ENCODE data around the gene SYT12.
"Not testable (repeated sequence)": the region's sequence is repeated elsewhere in the genome, so short reads cannot be mapped to it uniquely, and the experiment has no call there.

SYT12 gene

DNA sequence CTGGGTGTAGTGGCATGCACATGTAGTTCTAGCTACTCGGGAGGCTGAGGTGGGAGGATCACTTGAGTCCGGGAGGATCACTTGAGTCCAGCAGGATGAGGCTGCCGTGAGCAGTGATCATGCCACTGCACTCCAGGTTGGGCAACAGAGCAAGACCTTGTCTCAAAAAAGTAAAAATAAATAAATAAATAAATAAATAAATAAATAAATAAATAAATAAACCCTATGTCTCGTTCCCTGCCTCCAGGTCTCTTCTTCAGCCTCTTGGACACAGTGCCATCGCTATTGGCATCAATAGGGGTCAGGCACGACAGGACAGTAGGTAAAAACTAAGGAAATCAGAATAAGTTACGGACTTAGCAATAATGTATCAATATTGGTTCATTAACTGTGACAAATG, 23.4 kb upstream of the SYT12 start:
- DNase-seq, result no peak

DNA sequence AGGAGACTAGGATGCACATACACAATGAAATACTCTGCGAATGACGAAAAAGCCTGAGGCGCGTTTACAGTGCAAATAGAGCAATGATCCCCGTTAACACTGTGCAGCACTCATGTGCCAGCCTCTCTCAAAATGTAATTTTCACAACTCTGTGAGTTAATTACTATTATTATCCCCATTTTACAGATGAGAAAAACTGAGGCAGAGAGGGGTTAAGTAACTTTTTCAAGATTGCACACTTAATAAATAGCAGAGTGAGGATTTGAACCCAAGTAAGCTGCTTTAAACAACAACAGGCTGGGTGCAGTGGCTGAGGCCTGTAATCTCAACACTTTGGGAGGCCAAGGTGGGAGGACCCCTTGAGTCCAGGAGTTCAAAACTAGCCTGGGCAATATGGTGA, 21.6 kb upstream of the SYT12 start:
- no peak for DNase-seq

DNA sequence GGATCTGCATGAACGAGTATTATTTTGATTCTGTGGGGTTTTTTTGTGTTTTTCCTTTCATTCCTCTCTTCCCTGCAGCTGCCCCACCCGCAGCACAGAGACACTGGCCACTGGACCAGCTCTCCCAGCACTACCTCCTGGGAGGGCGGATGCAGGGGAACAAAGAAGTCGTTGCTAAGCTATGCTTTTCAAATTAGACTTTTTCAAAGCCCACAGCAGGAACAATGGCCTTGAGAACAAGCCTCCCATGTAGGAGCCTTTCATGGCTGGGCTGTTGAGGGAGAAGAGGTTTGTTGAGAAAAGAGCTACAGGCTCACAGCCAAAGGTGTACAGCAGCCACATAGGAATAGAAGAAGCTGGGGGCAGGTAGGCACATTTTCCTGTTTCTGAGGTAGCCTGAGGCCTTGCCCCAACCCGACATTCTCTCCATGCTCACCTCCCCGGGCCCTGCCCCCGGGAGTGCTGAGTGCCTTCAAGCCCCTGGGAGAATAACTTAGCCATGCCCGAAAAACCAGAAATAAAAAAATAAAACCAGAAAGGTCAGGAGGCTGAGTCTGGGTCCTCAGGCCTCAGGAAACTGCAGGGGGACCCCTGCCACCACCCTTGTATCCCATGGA, 20.5 kb upstream of the SYT12 start:
- peak; percentile 45 for DNase-seq

DNA sequence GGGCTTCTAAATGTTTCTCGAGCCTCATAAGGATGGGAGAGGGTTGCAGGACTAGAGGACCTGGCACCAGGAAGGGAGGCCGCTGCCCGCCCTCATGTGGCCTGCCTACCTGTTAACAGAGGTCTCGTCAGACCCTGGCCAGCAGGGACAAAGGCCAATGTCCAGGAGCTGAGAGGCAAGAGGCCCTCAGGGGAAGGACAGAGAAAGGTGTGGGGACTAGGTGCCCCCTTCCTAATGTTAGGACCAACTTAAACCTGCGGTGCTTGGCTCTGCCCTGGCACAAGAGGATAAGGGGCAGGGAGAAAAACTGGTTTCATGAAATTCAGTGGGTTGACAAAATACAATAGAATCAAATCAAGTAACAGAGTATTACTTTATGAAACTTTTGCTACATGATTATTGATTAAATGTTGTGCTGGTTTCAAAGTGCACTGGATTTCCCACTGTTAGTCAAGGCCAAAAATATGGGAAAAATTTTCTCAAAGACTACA, 20.0 kb upstream of the SYT12 start:
- no peak for DNase-seq

DNA sequence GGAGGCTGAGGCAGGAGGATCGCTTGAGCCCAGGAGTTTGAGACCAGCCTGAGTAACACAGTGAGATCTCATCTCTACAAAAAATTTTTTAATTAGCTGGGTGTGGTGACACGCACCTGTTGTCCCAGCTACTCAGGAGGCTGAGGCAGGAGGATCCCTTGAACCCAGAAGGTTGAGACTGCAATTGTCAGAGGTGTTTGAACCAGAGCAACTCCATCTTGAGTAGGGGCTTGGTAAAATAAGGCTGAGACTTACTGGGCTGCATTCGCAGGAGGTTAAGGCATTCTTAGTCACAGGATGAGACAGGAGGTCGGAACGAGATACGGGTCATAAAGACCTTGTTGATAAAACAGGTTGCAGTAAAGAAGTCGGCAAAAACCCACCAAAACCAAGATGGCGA, 17.7 kb upstream of the SYT12 start:
- not testable (repeated sequence) for DNase-seq

DNA sequence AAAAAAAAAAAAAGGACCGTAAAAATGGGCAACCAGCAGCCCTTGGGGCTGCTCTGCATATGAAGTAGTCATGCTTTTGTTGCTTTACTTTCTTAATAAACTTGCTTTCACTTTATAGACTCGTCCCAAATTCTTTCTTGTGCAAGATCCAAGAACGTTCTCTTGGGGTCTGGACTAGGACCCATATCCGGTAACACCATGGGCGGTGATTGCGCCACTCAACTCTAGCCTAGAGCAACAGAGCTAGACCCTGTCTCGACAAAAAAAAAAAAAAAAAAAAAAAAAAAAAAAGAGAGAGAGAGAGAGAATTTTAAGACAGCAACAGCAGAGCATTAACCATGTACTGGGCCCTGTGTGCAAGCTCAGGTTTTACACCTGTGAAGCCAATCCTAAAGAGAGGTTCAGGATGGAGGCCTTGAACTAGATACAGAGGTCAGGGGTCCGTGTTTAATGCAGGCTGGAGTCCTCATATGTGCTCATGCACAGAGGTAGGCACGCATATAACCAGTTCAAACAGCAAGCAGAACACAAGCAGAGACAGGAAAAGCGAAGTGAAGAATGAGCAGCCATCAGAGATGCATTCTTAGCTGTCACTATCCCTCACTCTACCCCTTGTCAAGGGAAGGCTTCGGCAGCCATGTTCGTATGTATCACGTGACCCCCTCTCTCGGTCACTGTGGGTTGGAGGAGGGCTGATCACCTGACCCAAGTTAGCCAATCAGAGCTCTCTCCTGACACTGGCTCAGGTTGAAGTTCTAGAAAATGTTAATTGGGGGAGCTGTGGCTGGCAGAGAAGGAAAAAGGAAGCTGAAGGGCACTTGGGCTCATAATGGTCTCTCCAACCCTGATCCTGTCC, 16.7 kb upstream of the SYT12 start:
- no peak for DNase-seq

DNA sequence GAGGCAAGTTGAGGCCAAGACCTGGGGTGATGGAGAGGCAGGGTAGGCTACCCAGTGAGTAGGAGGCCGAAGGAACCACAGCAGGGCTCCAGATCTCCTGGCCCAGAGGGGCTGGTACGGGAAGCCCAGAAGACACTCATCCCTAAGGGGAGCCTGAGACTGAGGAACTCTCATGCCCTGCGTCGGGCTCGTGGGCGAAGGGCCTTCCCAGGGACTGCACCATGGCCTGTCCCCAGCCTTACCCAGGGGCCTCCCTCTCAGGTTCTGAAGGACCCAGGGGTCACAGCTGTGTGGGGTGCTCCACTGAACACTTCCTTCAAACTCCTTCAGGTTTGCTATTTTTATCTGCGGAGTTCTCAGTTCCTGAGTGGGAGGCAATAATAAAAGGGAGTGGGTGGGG, 15.8 kb upstream of the SYT12 start:
- DNase-seq, result no peak

DNA sequence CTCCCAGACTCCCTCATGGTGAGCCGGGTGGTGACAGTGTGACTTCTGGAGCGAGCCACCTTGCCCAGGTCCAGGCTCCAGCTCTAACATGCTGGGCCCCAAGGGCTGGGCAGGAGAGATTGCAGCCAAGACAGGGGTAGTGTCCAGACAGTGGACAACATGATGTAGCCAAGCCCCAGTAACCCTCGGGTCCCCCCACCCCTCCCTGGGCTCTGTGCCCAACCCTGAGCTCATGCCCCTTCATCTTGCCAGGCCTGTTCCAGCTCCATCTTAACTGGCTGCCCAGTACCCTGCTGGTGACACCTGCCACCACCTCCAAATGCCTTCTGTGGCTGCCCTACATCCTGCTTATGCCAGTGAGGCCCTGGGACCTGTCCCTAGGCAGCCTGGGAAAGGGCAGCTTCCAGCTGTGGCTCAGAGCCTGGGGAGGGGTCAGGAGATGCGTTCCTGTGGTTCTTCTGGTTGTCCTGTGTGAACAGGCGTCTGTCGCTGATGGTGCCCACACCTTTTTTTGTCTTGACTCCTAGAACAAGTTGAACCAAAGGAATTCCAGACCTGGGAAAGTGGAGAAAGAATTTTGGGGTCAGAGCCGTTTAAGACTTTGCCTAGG, 12.5 kb upstream of the SYT12 start:
- no peak for DNase-seq

DNA sequence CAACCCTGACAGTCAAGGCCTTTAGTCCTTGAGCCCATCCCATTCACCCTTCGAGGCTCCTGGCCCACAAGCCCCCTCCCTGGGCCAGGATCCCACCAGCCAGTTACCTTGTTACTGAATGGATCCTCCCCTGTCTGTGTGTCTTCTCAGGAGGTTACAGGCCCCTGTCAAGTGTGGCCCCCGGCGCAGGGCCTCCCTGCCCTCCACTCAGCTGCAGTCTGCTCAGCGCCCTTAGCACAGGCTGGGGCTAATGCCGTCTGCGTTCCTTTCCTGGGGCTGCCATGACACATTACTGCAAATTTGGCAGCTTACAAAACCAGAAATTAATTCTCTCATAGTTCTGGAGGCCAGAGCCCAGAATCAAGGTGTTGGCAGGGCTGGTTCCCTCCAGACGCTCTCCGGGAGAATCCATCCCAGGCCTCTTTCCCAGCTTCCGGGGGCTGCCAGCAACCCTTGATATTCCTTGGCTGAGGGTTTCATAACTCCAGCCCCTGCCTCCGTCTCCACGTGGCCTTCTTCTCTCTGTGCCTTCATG, 9.4 kb upstream of the SYT12 start:
- DNase-seq, result no peak

DNA sequence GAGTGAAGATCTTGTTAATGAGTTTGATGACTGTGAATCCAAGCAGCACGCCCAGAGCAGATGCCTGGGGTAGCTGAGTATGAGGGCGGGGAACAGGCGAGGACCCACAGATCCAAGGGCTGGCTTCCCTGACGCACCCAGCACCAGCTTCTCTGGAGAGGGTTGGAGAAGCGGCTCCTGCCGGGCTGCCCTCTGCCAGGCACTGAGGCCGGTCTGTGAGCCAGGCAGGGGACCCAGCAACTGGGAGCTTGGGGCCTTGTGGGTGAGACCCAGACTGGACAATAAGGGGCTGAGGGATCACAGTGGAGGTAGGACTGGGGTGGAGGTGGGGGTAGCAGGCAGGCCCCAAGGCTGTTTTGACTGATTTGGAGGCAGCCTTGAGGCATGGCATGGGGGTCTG, 8.6 kb upstream of the SYT12 start:
- no peak for DNase-seq

DNA sequence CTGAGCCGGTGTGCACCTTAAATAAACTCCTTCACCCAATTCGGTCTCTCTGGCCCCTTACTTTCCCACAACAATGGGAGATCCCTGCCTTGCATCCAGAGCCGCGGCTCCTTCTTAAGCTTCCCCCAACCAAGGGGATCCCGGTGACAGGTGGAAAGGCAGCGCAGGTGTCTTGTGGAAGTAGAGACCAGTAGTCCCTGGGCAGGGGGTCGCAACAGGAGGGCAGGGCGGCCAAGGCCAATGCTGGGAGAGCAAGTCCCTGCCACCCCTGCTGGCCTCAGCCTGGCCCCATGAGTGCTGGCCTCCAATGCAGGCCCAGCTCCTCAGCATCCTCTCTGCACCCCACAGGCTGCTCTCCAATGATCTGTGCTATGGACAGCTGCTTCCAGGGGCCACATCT, 7.9 kb upstream of the SYT12 start:
- no peak for DNase-seq

DNA sequence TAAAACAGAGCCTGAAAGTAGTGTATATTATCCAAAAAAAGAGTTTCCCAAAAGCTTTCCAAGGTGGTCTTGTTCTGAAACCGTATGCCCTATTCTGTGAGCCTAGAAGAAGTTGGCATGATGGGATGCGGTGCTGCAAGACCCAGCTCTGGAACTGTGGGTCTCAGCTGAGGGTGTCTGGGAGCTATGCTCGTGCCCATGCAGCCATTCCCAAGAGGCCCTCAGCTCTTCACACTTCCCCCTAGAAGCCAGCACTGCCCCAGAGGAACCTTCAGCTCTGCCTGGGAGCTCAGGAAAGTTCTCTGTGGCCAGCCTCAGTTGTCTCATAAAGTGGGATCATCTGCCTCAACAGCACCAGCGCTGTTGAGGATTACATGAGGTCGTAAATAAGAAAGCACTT, 6.4 kb upstream of the SYT12 start:
- no peak for DNase-seq

DNA sequence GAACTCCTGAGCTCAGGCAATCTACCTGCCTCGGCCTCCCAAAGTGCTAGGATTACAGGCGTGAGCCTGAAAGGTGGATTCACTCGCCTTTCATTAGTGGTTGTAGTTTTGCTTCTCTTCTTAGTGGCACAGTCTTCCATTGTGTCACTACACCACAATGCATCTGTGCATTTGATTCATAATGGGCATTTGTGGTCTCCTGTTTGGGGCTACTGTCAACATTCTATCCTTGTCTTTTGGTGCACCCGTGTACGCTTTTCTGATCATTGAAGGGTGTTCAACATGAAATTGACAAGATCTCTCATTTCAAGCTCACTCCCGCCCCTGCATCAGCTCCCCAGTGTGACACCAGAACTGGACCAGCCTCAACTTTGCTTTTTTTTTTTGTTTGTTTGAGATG, 2.0 kb upstream of the SYT12 start:
- no peak for DNase-seq

DNA sequence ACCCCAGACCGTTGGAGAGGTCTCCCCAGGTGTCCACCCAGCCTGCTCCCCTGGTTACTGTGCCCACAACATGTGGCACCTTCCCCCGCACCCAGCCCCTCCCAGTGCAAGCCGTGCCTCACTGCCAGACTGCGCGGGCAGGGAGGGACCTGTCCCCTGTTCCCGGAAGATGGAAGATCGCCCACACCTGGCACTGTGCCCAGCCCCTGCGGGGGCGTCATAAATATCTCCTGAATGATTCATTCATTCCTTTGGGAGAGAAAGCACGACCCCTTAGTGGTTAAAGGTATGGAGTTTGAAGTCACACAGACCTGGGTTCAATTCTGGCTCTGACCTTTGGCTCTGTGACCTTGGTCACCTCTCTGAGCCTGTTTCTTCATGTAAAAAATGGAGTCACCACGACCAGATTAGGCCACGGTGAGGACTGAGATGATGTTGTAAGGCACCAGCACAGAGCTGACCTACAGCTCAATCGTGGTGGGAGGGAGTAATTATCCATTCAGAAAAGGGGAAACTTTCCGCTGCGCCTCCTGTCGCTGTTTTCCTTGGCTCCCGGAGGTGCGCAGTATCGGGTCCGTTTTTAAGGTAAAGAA, 497 bp upstream of the SYT12 start:
- DNase-seq, result peak; percentile 14

DNA sequence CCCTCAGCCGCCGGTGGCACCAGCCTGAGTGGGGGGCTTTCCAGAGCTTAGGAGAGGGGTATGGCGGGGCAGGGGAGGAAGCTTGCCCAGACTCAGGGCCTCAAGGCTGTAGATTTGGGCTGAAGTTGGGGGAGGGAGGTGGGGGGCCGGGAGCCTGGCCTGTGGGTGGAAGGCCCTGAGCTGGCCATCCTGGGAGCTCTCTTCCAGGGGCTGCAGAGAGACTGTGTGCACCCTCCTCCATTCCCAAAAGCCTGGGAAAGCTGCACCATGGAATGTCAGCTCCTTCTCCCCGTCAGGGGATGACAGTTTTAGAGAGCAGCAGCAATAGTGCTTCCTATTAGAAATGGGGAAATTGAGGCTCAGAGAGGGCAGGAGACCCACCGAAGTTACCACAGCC, 1.0 kb downstream of the SYT12 start:
- no peak for DNase-seq

DNA sequence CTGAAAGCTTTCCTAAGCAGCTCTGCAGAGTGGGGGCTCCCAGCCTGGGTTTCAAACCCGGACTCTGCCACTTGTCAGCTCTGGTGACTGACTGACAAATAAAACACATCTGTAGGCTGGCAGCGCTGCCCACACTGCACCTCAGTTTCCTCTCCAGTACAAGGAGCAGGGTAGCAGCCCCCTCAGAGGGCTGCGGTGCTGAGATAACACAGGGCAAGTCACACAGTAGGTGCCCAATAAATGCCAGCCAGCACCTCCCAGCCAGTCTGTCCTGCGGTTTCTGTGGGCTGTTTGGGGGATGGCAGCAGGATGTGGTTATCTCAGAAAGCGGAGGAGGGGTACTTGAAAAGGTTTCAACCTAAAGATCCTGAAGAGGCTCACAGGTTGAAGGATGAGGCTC, 1.5 kb downstream of the SYT12 start:
- DNase-seq, result no peak

DNA sequence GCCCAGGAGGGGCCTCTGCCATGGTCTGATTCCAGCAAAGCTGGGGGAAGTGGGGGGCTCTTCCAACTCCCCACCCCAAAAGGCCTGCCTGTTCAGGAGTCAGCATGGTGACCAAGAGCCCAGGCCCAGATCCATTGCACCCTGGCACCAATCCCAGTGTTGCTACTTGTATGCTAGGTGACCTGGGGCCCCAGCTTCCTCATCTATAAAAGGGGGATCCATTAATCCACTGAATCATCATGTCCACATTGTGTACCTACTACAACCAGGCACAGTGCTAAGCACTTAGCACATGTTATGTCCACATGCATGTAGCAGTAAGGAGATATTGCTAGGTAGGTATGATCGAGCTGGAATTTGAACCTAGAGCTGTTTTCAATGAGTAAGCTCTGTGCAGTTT, 2.0 kb downstream of the SYT12 start:
- DNase-seq, result no peak

DNA sequence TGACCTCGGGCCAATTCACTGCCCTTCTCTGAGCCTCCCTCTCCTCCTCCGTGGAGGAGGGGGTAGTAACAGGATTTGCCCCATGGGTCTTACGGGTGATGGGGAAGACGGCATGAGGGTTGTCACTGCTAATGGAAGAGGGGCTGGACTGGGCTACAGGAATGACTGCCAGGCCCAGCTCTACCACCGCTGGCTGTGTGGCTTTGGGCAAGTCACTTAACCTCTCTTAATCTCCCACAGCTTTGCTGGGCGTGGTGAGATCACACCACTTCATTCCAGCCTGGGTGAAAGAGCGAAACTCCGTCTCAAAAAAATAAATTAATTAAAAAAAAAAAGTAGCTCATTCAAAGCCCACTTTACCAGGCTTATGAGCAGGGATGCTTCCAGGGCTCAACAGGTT, 2.8 kb downstream of the SYT12 start:
- DNase-seq, result no peak

DNA sequence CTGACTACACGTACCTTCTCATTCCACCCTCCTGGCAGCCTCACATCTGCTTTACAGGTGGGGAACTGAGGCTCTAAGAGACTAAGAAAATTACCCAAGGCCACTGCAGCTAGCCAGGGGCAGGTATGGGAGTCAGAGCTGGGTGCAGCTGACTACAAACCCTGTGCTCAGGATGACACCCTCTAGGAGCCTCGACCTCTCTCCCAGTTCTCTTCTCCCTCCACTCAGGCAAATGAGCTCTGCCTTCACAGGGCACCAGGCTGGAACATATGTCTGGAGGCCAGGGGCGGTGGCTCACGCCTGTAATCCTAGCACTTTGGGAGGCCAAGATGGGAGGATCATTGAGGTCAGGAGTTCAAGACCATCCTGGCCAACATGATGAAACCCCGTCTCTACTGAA, 4.0 kb downstream of the SYT12 start:
- no peak for DNase-seq

DNA sequence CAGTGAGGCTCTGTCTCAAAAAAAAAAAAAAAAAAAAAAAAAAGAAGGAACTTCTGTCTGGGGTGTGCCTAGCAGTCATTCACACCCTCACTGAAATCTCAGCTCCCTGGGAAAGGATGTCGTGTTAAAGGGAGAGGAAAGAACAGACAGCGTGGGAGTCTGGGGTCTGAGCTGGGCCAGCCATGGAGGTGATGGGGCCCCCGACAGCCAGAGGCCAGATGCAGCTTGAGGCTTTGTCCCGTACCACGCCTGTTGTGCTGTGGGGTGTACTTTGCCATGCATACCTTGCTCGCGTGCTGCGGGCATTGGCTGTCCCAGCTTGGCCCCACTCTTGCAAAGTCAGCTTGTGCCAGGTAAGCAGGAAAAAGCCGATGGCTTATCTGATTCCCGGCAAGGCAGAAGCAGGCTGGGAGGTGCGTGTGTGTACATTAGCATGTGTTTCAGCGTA, 4.6 kb downstream of the SYT12 start:
- DNase-seq, result no peak

DNA sequence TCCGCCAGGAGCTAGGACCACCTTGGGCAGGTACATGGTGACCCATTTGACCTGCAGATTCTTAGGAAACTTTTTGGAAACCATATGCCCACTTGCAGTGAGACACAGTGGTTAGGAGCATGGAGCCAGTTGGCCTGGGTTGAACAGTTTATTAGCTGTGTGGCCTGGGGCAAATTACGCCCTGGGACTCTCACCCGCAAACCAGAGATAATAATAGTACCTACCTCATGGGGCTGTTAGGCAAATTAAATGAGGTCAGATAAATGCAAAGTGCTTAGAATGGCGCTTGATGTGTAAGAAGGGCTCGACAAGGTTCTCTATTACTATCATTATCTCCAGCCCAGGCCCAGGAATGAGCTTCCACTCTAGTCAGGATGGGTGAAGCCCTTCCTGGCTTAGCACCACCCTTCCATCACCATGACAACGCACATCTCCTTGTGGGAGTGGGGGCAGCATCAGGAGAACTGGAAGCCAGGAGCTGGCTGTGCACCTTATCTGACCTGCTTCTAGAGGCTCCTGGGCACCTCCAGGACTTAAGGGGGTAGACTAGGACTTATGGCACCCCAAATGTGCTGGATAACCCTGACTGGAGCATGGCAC, 5.1 kb downstream of the SYT12 start:
- no peak for DNase-seq

DNA sequence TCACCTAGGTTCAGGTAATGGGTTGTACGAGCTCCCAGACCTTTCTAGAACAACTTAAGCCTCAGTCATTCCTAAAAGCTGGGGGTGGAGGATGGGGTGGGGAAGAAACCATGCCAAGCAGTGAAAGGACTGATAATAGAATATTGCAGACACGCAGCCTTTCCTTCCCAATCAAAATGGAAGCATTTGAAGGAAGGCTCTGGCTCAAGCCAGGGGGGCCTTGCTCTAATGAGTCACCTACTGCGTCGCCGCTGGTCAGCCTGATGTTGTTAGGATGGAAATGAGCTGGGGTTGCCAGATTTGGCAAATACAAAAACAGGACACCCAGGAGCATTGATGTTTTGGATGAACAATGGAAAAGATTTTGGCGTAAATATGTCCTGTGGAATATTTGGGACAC, 6.2 kb downstream of the SYT12 start:
- DNase-seq, result no peak

DNA sequence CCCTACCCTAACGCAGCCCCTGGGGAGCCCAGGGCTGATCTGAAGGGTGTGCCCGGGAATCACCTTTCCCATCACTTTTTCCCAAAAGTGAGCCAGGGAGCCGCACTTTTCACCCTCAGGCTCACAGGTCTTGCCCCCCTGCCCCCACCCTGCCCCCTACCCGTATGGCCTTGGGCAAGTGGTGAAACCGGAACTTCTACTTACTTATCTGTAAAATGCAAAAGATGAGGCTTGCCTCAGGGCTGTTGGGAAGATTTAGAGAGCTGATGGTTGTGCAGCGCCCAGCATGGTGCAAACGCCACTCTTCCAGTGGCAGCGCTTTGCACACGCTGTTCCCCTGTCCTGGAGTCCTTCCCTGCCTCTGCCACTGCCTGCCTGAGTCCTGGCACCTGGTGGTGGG, 8.0 kb downstream of the SYT12 start:
- no peak for DNase-seq
